DND-41 (cell line): ENCODE measurements around the gene NEK10.

Source experiments
- ATAC-seq: fragments of 200-7000 bp; cut with Tn5 transposase; 3 replicates; pipeline ENCODE4 v1.9.1; 2021; ENCODE audit warnings: low read depth; ENCODE audit not compliant: insufficient read depth
- DNase-seq: peaks from one replicate; pipeline ENCODE4 v3.0.0-alpha.2; 2020
- H2AFZ ChIP-seq: 2 replicates; pipeline ENCODE4 v1.6.0; 2012; ENCODE audit warnings: low read depth, low read length
- H3K27ac ChIP-seq: 2 replicates; pipeline ENCODE4 v1.5.1; 2012; ENCODE audit warnings: low read length, inconsistent platforms
- H3K27me3 ChIP-seq: fragments of 200-600 bp; sonication (generic); 2 replicates; pipeline ENCODE4 v1.6.0; 2012; ENCODE audit warnings: low read length, mild to moderate bottlenecking, inconsistent platforms; ENCODE audit not compliant: insufficient read depth, poor library complexity
- H3K36me3 ChIP-seq: 2 replicates; pipeline ENCODE4 v1.5.1; 2012; ENCODE audit warnings: low read length, inconsistent platforms; ENCODE audit not compliant: insufficient read depth
- H3K4me1 ChIP-seq: 2 replicates; pipeline ENCODE4 v1.5.1; 2012; ENCODE audit warnings: mild to moderate bottlenecking, low read length; ENCODE audit not compliant: insufficient read depth
- H3K4me2 ChIP-seq: 2 replicates; pipeline ENCODE4 v1.6.0; 2012; ENCODE audit warnings: mild to moderate bottlenecking, moderate library complexity, low read length, inconsistent platforms; ENCODE audit not compliant: insufficient read depth
- H3K4me3 ChIP-seq, 2 experiments: fragments of 200-600 bp in 1 of 2; shearing (Covaris generic) in 1 of 2; 2 replicates each; pipeline ENCODE4 v1.5.1; 2012 to 2016; ENCODE audit warnings: inconsistent platforms in 2 of 2, low read length in 2 of 2, mild to moderate bottlenecking in 2 of 2, low read depth in 1 of 2, moderate library complexity in 1 of 2
- H3K79me2 ChIP-seq: 2 replicates; pipeline ENCODE4 v1.6.0; 2012; ENCODE audit warnings: low read length, inconsistent platforms; ENCODE audit not compliant: insufficient read depth
- H3K9ac ChIP-seq: 2 replicates; pipeline ENCODE4 v1.6.0; 2012; ENCODE audit warnings: low read depth, mild to moderate bottlenecking, inconsistent platforms, low read length, moderate library complexity
- H3K9me3 ChIP-seq: 2 replicates; pipeline ENCODE4 v1.5.1; 2012; ENCODE audit warnings: low read length, moderate library complexity, mild to moderate bottlenecking, inconsistent platforms; ENCODE audit not compliant: insufficient read depth, severe bottlenecking
- H4K20me1 ChIP-seq: 2 replicates; pipeline ENCODE4 v1.6.0; 2012; ENCODE audit warnings: low read length; ENCODE audit not compliant: insufficient read depth
- CTCF ChIP-seq: IDR thresholded peaks from 2 replicates; pipeline ENCODE4 v1.5.1; 2012; ENCODE audit warnings: borderline replicate concordance, low read length, moderate library complexity, mild to moderate bottlenecking; ENCODE audit not compliant: poor library complexity, severe bottlenecking; ENCODE audit errors: extremely low read depth
- EZH2 ChIP-seq: IDR thresholded peaks from 3 replicates; pipeline ENCODE4 v1.6.1; 2012; ENCODE audit warnings: borderline replicate concordance, low read depth, mild to moderate bottlenecking, moderate library complexity, low read length, inconsistent platforms; ENCODE audit not compliant: severe bottlenecking

Gene NEK10

GRCh38 chr3:27095553-27096222, 273.5 kb downstream of the NEK10 start:
- Histone ChIP-seq H3K4me2 (no peak overlapping the region), H3K79me2 (no peaks in the 10 kb centered on the region), H3K4me3 (no peak overlapping the region), H3K27ac (no peak overlapping the region), H2AFZ (no peak overlapping the region), H3K27me3 (no peaks in the 10 kb centered on the region), H3K9me3 (no peaks in the 10 kb centered on the region), H3K4me1 (no peaks in the 10 kb centered on the region), H3K36me3 (no peaks in the 10 kb centered on the region), H3K9ac (no peak overlapping the region), H4K20me1 (no peaks in the 10 kb centered on the region)
- DNase-seq: no peak
- no peak for ATAC-seq
- TF ChIP-seq CTCF (no peak), EZH2 (no peak)

- Histone ChIP-seq H4K20me1 (no peaks in the 10 kb centered on the region), H3K4me2 (no peak overlapping the region), H3K9me3 (no peaks in the 10 kb centered on the region), H3K4me1 (no peaks in the 10 kb centered on the region), H2AFZ (no peak overlapping the region), H3K27ac (no peak overlapping the region), H3K36me3 (no peaks in the 10 kb centered on the region), H3K79me2 (no peaks in the 10 kb centered on the region), H3K9ac (no peak overlapping the region), H3K27me3 (no peaks in the 10 kb centered on the region), H3K4me3 (no peak overlapping the region)
- no peak for ATAC-seq
- no peak for DNase-seq
- TF ChIP-seq CTCF: no peak
- no peak for TF ChIP-seq EZH2
Measured at GRCh38 chr3:27094721-27095120, 274.5 kb downstream of the NEK10 start.

- H3K36me3 ChIP-seq: no peaks in the 10 kb centered on the region
- H3K79me2 ChIP-seq: no peaks in the 10 kb centered on the region
- H3K27me3 ChIP-seq: no peaks in the 10 kb centered on the region
- no peaks in the 10 kb centered on the region for H3K4me1 ChIP-seq
- DNase-seq (no peak), ATAC-seq (no peak)
- no peak overlapping the region for H3K27ac ChIP-seq
- no peaks in the 10 kb centered on the region for H4K20me1 ChIP-seq
- H3K9me3 ChIP-seq: no peaks in the 10 kb centered on the region
- TF ChIP-seq EZH2: no peak
- TF ChIP-seq CTCF: no peak
- H3K4me2 ChIP-seq: no peak overlapping the region
- no peak overlapping the region for H3K9ac ChIP-seq
- no peak overlapping the region for H3K4me3 ChIP-seq
- H2AFZ ChIP-seq: no peak overlapping the region
Measured at GRCh38 chr3:27093771-27094170, 275.4 kb downstream of the NEK10 start.

- Histone ChIP-seq H3K9me3 (no peaks in the 10 kb centered on the region), H3K79me2 (no peaks in the 10 kb centered on the region), H3K27ac (no peak overlapping the region), H3K4me3 (no peak overlapping the region), H3K36me3 (no peaks in the 10 kb centered on the region), H4K20me1 (no peaks in the 10 kb centered on the region), H2AFZ (no peak overlapping the region), H3K27me3 (no peaks in the 10 kb centered on the region), H3K4me2 (no peak overlapping the region), H3K9ac (no peak overlapping the region), H3K4me1 (no peaks in the 10 kb centered on the region)
- DNase-seq (no peak), ATAC-seq (no peak)
- TF ChIP-seq CTCF: no peak
- TF ChIP-seq EZH2: no peak
Measured at GRCh38 chr3:27090275-27091041, 278.7 kb downstream of the NEK10 start.
